Inflammatory macrophage (primary cell): ENCODE data around the gene PTTG1IP2.

Experiments
- DNase-seq, 2 donors: peaks; one replicate each; pipeline ENCODE4 v3.0.0-alpha.2; 2020 to 2022

PTTG1IP2 gene

GRCh38 chr7:90483251-90483650, 13.8 kb downstream of the PTTG1IP2 start:
- no peak for DNase-seq

DNA sequence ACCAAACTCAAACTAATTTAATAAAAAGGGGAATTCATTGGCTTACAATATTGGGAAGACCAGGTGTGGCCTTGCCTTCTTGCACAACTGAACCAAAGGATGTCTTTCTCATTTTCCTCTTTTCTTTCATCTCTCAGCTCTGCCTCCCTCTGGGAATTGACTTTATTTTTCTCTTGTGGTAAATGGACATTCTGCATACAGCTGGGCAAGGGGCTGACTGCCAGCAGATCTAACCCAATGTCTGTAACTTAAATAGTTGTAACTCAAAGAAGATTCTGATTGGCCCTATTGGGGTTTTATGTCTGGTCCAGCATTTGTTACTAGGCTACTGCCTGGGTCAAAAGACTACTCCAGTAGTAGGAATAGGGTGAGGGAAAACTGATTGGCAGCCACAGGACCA, 15.3 kb downstream of the PTTG1IP2 start:
- DNase-seq, result no peak

DNA sequence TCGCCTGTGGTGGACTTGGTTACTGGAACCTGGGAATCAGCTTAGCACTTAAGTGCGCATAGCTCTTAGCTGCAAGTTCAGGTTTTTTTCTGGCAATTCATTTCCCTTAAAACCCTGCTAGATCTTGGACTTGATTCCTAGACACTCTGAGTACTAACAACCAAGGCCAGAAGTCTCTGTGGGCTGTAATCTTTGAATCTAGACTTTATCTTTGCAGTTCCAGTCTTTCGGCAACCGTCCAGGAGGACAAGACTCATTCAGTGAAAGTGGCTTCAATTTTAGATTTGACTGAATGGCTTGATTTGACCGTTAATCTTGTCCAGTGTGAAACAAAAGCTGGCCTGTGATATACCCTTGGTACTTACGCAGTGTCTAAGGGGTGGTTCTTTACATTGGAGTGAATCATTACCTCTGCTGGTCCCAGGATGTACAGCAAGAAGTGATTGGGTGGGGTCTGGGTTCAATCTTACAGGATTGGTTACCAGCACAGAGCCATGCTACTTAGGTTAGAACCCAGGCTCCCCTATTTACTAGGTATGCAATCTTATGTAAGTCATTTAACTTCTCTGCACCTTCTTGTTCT, 16.4 kb downstream of the PTTG1IP2 start:
- no peak for DNase-seq

- no peak for DNase-seq
These were observed 18.4 kb downstream of the PTTG1IP2 start for GRCh38 chr7:90487808-90488207.

DNA sequence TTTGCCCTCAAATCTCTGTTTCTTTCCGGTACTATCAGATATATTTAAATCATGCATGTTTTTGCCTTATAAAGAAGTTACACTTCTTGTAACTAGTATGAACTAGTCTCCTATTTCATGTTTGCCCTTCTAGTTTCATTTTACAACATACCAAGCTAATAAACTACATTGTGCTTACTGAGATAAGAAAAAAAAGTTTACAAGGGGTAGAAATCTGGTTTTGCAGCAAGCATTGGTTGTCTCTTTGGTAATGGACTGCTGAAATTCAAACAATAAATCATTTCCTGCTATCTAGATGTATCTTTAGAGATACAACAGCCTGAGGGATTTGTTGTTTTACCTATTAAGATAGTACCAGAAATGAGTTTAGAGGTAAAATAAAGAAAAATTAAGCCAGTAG, 18.8 kb downstream of the PTTG1IP2 start:
- no peak for DNase-seq

DNA sequence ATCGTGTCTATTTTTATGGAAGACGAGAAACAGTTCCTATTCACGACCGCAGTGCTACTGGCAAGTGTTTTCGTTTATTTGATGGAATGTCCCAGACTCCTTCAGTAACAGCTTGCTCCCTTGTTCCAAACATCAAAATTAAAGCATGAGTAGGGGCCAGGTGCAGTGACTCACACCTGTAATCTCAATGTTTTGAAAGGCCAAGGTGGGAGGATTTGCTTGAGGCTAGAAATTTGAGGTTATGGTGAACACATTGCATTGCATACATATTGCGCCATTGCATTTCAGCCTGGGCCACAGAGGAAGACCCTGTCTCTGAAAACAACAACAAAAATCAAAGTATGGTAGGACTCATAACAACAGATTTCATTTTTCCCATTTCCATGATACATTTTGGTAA, 22.8 kb downstream of the PTTG1IP2 start:
- no peak for DNase-seq

DNA sequence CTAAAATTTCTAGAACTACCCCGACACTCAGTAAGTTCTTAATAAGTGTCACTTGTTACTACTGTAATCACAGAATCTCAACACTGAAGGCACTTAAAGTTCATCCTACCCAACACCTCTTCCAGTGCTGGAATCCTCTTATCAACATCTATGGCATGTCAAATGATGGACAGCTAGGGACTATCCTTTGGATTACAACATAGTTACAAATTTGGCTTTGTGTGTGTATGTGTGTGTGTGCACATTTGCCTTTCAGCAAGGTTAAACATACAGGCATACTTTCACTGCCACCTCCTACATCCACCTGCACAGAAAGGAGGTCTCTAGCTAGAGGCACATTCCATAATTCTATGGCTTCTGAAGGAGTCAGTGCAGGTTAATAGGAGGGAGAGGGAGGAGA, 25.8 kb downstream of the PTTG1IP2 start:
- no peak for DNase-seq

- no peak for DNase-seq
These were observed 33.1 kb downstream of the PTTG1IP2 start for GRCh38 chr7:90502539-90502938.

DNA sequence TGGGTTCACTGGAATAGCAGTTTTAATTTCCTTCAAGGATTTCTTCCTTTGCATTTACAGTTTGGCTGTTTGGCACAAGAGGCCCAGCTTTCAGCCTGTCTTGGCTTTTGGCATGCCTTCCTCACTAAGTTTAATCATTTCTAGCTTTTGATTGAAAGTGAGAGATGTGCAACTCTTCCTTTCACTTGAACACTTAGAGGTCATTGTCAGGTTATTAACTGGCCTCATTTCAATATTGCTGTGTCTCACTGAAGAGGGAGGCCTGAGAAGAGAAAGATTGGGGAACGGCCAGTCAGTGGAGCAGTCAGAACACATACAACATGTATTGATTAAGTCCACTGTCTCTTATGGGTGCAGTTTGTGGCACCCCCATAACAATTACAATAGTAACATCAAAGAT, 33.9 kb downstream of the PTTG1IP2 start:
- no peak for DNase-seq

DNA sequence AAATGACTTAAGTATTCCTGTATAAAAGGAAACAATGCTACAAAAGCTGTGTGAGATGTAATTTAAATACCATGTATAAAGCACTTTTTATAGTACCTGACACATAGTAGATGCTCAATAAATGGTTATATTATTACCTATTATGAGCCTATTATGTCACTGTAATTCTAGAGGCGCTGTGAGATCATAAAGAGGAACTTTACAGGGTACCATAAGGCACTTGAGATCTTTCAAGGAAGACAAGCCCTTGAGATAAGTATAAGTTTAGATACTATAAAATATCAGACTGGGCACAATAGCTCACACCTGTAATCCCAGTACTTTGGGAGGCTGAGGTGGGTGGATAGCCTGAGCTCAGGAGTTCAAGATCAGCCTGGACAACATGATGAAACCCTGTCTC, 38.3 kb downstream of the PTTG1IP2 start:
- DNase-seq, result no peak

DNA sequence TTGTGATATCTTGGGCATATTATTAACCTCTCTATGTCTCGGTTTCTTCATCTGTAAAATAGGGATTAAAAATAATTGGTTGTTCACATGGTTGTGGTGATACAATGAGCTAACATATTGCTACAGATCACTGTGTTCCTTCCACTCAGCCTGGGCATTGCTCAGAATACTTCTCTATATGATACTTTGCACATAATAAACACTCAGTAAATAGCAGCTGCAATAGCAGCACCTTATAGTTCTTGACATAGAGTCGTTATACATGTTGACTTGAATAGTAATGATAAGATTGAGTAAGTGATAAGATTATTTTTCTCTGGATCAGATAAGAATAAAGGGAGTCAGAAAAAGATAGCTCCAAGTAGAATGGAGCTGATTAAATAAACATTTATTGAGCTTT, 42.3 kb downstream of the PTTG1IP2 start:
- DNase-seq, result no peak

- DNase-seq, result no peak
These were observed 43.4 kb downstream of the PTTG1IP2 start for GRCh38 chr7:90512821-90513254.

GRCh38 chr7:90516257-90516656, 46.8 kb downstream of the PTTG1IP2 start:
- DNase-seq, result no peak

GRCh38 chr7:90518630-90519029, 49.2 kb downstream of the PTTG1IP2 start:
- no peak for DNase-seq

- no peak for DNase-seq
These were observed 51.0 kb downstream of the PTTG1IP2 start for GRCh38 chr7:90520484-90520883.

- DNase-seq, result peak; percentile 58 to 69
These were observed 60.8 kb downstream of the PTTG1IP2 start for GRCh38 chr7:90530263-90530662.

- DNase-seq, result no peak
These were observed 62.9 kb downstream of the PTTG1IP2 start for GRCh38 chr7:90532231-90532929.

DNA sequence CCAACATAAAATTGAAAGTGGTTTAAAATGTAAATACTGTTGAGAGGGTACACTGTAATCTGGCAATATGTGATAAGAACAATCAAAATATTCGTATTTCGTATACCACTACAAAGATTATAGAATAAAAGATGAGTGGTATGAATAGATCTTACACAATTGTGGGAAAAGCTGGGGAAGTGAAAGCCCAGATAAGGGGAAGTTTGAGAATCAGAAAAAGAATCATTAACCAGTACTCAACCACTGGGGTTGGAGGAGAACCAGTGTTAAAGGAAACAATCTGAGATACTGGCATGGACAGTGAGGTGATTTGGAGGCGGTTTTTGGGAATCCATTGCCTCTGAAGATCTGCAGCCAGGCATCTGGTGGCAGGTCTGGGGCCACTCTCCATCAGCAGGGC, 67.0 kb downstream of the PTTG1IP2 start:
- peak; percentile 61 to 82 for DNase-seq

- no peak for DNase-seq
These were observed 69.0 kb downstream of the PTTG1IP2 start for GRCh38 chr7:90538405-90538804.

GRCh38 chr7:90540406-90540805, 71.0 kb downstream of the PTTG1IP2 start:
- no peak for DNase-seq

- DNase-seq, result no peak
These were observed 81.6 kb downstream of the PTTG1IP2 start for GRCh38 chr7:90551036-90551435.

- peak in 1 of 2 donors; percentile 47 for DNase-seq
These were observed 83.1 kb downstream of the PTTG1IP2 start for GRCh38 chr7:90552521-90552920.

- no peak for DNase-seq
These were observed 91.3 kb downstream of the PTTG1IP2 start for GRCh38 chr7:90560730-90561129.
